K562 (cell line): ENCODE data around the gene ZNF467. TPM values are rescaled to one million over a fixed set of nuclear protein-coding genes. Genes with fewer than 3 reads are reported as not detected.
A peak's percentile ranks its signal among the peaks of the same experiment; 100 is the strongest.

Source experiments
- ARID1B ChIP-seq: fragments of 450-650 bp; IDR thresholded peaks from 2 replicates; pipeline ENCODE4 v1.6.1; 2016; ENCODE audit warnings: antibody characterized with exemption, mild to moderate bottlenecking, inconsistent platforms
- ATF7 ChIP-seq: fragments of 450-650 bp; IDR thresholded peaks from 2 replicates; pipeline ENCODE4 v1.7.1; 2014; ENCODE audit warnings: mild to moderate bottlenecking, moderate library complexity
- BCLAF1 ChIP-seq, 2 experiments: fragments of 450-650 bp in 1 of 2; IDR thresholded peaks; 2 replicates each; pipeline ENCODE4 v1.6.1; 2011 to 2017; ENCODE audit warnings: low read depth in 2 of 2, antibody characterized with exemption in 1 of 2, borderline replicate concordance in 1 of 2, low read length in 1 of 2, mild to moderate bottlenecking in 1 of 2, mixed read lengths in 1 of 2; ENCODE audit not compliant: control insufficient read depth in 1 of 2
- CBX1 ChIP-seq: sonication (generic); IDR thresholded peaks from 2 replicates; pipeline ENCODE4 v1.6.1; 2016; ENCODE audit warnings: antibody characterized with exemption, low read depth, mild to moderate bottlenecking
- CBX3 ChIP-seq, 2 experiments: IDR thresholded peaks; 1 replicate in 1 of 2; 2 replicates in 1 of 2; pipeline ENCODE4 v1.6.1; 2012; ENCODE audit warnings: inconsistent platforms in 2 of 2, low read length in 2 of 2, borderline replicate concordance in 1 of 2, control low read depth in 1 of 2
- CHD1 ChIP-seq: fragments of 200-600 bp; sonication (generic); IDR thresholded peaks from one replicate; pipeline ENCODE4 v1.6.1; 2012; ENCODE audit warnings: mild to moderate bottlenecking, moderate library complexity, low read length, inconsistent platforms
- FIP1L1 ChIP-seq: fragments of 200-400 bp; formaldehyde crosslinking; IDR thresholded peaks from 2 replicates; pipeline ENCODE4 v1.6.1; 2018; ENCODE audit warnings: mild to moderate bottlenecking, low read depth, low read length; ENCODE audit not compliant: poor library complexity, severe bottlenecking
- IRF2 ChIP-seq: sonication (generic); formaldehyde crosslinking; IDR thresholded peaks from 2 replicates; pipeline ENCODE4 v1.8.1; 2022; ENCODE audit warnings: mild to moderate bottlenecking, missing genetic modification reagents
- NRF1 ChIP-seq, 2 experiments: fragments of 450-650 bp; IDR thresholded peaks in 1 of 2; conservative IDR thresholded peaks in 1 of 2; 2 replicates each; pipeline ENCODE4 v1.6.1; 2014; ENCODE audit warnings: mild to moderate bottlenecking in 2 of 2
- SIX5 ChIP-seq, 2 experiments: IDR thresholded peaks; 2 replicates each; pipeline ENCODE4 v1.6.1; 2011; ENCODE audit warnings: low read length in 2 of 2, borderline replicate concordance in 1 of 2, low read depth in 1 of 2, mild to moderate bottlenecking in 1 of 2, moderate library complexity in 1 of 2; ENCODE audit not compliant: insufficient read depth in 1 of 2
- SMAD3 ChIP-seq: fragments of 450-650 bp; formaldehyde crosslinking; conservative IDR thresholded peaks from 2 replicates; pipeline ENCODE4 v1.4.0; 2020; ENCODE audit warnings: mild to moderate bottlenecking
- TBL1XR1 ChIP-seq, 2 experiments: IDR thresholded peaks; 2 replicates each; pipeline ENCODE4 v1.6.1; 2012; ENCODE audit warnings: improper control_type of control experiment in 2 of 2, low read length in 2 of 2, mild to moderate bottlenecking in 1 of 2
- TCF7L2 ChIP-seq: fragments of 150-350 bp; IDR thresholded peaks from 2 replicates; pipeline ENCODE4 v1.6.1; 2016; ENCODE audit warnings: low read depth, mild to moderate bottlenecking, low read length, moderate library complexity
- THRA ChIP-seq: fragments of 450-650 bp; IDR thresholded peaks from 2 replicates; pipeline ENCODE4 v1.6.1; 2017; ENCODE audit warnings: mild to moderate bottlenecking, moderate library complexity
- THRAP3 ChIP-seq: fragments of 450-650 bp; IDR thresholded peaks from 2 replicates; pipeline ENCODE4 v1.6.1; 2016; ENCODE audit warnings: mild to moderate bottlenecking, inconsistent platforms, borderline replicate concordance
- ZNF124 ChIP-seq: sonication (generic); formaldehyde crosslinking; IDR thresholded peaks from 2 replicates; pipeline ENCODE4 v1.8.1; 2022; ENCODE audit warnings: missing genetic modification reagents
- ZNF133 ChIP-seq: fragments of 250-450 bp; sonication (Bioruptor Pico); IDR thresholded peaks from 2 replicates; pipeline ENCODE4 v1.4.0; 2020; ENCODE audit warnings: mild to moderate bottlenecking
- ZNF24 ChIP-seq: fragments of 450-650 bp; IDR thresholded peaks from 2 replicates; pipeline ENCODE4 v1.6.1; 2016
- ZZZ3 ChIP-seq: fragments of 450-650 bp; IDR thresholded peaks from 2 replicates; pipeline ENCODE4 v1.6.1; 2016; ENCODE audit warnings: antibody characterized with exemption, mild to moderate bottlenecking, moderate library complexity
- polyA plus RNA-seq, 8 experiments: library from polyadenylated mRNA; depleted of rRNA in 4 of 8; stranded (reverse) in 5 of 8; unstranded in 3 of 8; fragments of >200 nt; fragmentation: Nextera tagmentation in 2 of 8; fragmentation: Illumina TruSeq in 1 of 8; extraction: Ambion mirVana in 2 of 8; extraction: Trizol in 1 of 8; gene quantifications; 2 replicates each; pipeline versions ENCODE4 v1.2.1 to v1.2.3, GENCODE V29; 2011 to 2014; ENCODE audit warnings: inconsistent platforms in 1 of 8, missing spikeins in 1 of 8
- total RNA-seq, 7 experiments: library from RNA; depleted of rRNA in 6 of 7; stranded (reverse); fragments of >200 nt in 6 of 7; fragmentation: Illumina TruSeq in 2 of 7; extraction: Trizol in 2 of 7; gene quantifications; 2 replicates each; pipeline versions ENCODE4 v1.2.1 to v1.2.3, GENCODE V29; 2011 to 2021; ENCODE audit warnings: low replicate concordance in 1 of 7
- TF ChIP-seq, protein P1 (sequence below), 2 experiments: IDR thresholded peaks; 2 replicates each; pipeline ENCODE4 v1.6.1; 2011; ENCODE audit warnings: borderline replicate concordance in 1 of 2, control low read depth in 1 of 2, low read depth in 1 of 2, low read length in 1 of 2, mild to moderate bottlenecking in 1 of 2, mixed read lengths in 1 of 2, moderate library complexity in 1 of 2; ENCODE audit not compliant: insufficient read depth in 1 of 2, insufficient read length in 1 of 2, poor library complexity in 1 of 2, severe bottlenecking in 1 of 2; ENCODE audit errors: extremely low read depth in 1 of 2
- TF ChIP-seq, protein P2 (sequence below): sonication (generic); formaldehyde crosslinking; IDR thresholded peaks from 2 replicates; pipeline ENCODE4 v1.8.1; 2023; ENCODE audit warnings: mild to moderate bottlenecking, missing genetic modification reagents

The ZNF467 gene
- total and polyA plus RNA-seq, 9 of the 15 experiments (the other 6 are each of a cell fraction or from before 2014, with no cell fraction given): 0.32 to 14.2 (median 1.7) TPM

GRCh38 chr7:149771720-149772240 is 1.6 kb downstream of the ZNF467 start (continued):
- TF ChIP-seq NRF1 (conservative IDR thresholded peaks at IDR 0.05 in 1 of 2, IDR thresholded peaks at IDR 0.05 in 1 of 2) (peak in 1 of 2 experiments; percentile 10; a peak in 2 of 4 replicates), THRA (no peak), CHD1 (no peak), IRF2 (no peak), SIX5 (IDR thresholded peaks at IDR 0.05; ENCODE audit: borderline replicate concordance in 1 of 2, insufficient read depth in 1 of 2, low read depth in 1 of 2, low read length in 2 of 2) (no peak), TCF7L2 (no peak), FIP1L1 (no peak), ZZZ3 (no peak), BCLAF1 (IDR thresholded peaks at IDR 0.05; ENCODE audit: borderline replicate concordance in 1 of 2, control insufficient read depth in 1 of 2, low read depth in 2 of 2, low read length in 1 of 2) (peak; percentile 51 to 70; a peak in 1 of 4 replicates), CBX3 (IDR thresholded peaks at IDR 0.05; ENCODE audit: borderline replicate concordance in 1 of 2, low read length in 2 of 2) (no peak), THRAP3 (no peak), ARID1B (peak; percentile 76), ZNF133 (CRISPR knock-in tag) (no peak), ZNF24 (peak; percentile 9; the same call in 1 of the 2 replicates), TBL1XR1 (IDR thresholded peaks at IDR 0.05; ENCODE audit: low read length in 2 of 2) (no peak; a peak in 2 of 4 replicates), ZNF124 (CRISPR knock-in tag) (no peak), ATF7 (peak; percentile 46; the same call in 1 of the 2 replicates), CBX1 (no peak; the same call in 1 of the 2 replicates), SMAD3 (CRISPR knock-in tag) (no peak)
- TF ChIP-seq, protein P1, sequence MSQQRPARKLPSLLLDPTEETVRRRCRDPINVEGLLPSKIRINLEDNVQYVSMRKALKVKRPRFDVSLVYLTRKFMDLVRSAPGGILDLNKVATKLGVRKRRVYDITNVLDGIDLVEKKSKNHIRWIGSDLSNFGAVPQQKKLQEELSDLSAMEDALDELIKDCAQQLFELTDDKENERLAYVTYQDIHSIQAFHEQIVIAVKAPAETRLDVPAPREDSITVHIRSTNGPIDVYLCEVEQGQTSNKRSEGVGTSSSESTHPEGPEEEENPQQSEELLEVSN (IDR thresholded peaks at IDR 0.05; ENCODE audit: borderline replicate concordance in 1 of 2, extremely low read depth in 1 of 2, insufficient read depth in 1 of 2, insufficient read length in 1 of 2, low read depth in 1 of 2, low read length in 1 of 2, poor library complexity in 1 of 2, severe bottlenecking in 1 of 2): peak in 1 of 2 experiments; percentile 43
- TF ChIP-seq, protein P2, sequence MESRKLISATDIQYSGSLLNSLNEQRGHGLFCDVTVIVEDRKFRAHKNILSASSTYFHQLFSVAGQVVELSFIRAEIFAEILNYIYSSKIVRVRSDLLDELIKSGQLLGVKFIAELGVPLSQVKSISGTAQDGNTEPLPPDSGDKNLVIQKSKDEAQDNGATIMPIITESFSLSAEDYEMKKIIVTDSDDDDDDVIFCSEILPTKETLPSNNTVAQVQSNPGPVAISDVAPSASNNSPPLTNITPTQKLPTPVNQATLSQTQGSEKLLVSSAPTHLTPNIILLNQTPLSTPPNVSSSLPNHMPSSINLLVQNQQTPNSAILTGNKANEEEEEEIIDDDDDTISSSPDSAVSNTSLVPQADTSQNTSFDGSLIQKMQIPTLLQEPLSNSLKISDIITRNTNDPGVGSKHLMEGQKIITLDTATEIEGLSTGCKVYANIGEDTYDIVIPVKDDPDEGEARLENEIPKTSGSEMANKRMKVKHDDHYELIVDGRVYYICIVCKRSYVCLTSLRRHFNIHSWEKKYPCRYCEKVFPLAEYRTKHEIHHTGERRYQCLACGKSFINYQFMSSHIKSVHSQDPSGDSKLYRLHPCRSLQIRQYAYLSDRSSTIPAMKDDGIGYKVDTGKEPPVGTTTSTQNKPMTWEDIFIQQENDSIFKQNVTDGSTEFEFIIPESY (CRISPR knock-in tag): no peak
